OCI-M2 (cell line): ENCODE results near the gene DDN.

ENCODE experiments used
- DNase-seq: peaks from one replicate; lab custom pipeline; 2025; ENCODE audit not compliant: unreplicated experiment; lab: John Stamatoyannopoulos, UW

DDN gene

DNA sequence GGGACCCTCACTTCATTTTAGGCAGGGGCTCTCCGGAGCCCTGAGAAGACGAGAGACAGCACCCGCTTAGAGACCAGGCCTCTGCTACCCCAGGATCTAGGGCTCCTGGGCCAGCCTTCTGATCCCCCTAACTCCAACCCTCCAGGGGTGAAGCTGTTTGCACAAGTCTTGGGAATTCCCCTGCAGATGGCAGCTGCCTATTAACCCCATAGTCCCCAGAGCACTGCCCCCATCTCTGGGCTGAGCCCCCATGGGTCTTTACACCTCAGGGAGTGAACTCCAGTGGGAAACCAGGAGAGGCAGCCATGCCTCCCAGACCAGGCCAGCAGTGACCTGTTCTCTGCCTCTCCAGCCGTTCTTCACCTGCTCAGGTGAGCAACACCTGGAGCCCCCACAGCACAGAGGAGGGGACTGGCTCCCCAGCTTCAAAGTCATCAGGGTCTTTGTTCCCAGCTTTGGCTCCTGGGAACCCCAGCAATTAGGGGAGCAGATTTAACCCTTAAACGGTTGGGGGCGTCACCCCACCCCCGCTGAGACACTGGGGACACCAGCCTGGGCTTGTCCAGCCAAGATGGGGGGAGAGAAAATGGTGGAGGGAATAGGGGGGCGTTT, 29.9 kb downstream of the DDN start:
- DNase-seq, result no peak

DNA sequence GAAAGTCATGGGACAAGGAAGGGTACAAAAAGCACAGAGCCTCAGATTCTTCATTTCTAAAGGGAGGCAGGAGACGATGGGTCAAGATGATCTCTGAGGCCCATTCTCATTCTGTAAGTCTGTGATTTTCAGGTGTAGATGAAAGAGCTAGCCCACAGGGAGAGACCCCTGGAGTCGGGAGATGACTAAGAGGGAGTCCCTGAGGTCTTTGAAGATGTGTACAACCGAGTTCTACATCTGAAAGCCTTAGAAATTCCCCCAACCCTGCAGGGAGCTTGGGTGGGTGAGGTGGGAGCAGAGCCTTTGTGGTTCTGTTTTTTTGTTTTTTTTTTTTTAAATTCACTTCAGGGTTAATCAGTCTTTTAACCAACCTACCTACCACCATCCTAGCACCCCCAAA, 30.7 kb downstream of the DDN start:
- no peak for DNase-seq

DNA sequence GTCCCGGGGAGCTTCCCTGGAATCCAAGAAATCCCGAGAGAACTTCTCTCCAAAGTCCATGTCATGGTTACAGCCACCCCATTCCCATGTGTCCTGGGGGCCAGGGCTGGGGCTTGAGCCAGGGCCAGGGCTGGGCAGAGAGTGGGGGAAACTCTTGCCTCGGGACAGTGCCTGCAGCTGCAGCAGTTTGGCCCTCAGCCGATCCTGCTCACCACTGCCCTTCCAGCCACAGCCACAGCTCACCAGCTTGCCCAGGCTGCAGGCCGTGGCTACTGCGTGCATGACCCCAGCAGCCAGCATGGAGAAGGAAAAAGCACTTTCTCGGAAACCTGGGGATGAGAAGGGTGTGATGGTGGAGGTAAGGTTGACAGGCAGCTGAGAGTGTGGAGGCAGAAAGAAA, 31.2 kb downstream of the DDN start:
- DNase-seq, result no peak

DNA sequence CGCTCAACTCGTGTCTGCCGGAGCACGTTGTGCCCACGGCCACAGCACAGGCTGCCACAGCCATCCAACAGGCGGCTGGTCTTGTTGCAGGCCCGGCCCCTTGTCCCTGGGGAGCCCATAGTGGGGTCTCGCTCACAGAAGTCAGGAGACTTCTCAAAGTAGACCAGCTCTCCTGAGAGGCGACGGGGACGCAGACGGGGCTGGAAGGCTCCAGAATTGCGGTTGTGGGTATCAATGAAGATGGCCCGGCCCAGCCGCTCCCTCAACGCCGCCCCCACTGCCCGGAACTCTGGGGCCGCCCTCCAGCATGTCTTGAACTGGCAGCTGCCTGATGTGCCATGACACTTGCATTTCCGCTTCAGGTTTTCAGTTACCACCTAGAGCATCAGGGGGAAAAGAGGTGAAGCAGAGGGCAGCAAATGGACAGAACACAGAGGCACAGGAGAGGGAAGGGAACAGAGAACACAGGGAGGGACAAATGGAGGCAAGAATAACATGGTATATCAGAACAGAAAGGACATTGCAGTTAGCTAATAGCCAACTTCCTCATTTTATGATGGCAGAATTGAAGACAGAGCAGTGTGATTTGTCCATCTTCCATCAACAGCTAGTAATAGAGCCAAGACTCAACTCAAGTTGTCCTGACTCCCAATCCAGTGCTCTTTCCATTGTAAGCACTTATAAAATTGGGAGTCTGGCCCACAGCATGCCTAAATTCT, 32.8 kb downstream of the DDN start:
- no peak for DNase-seq

DNA sequence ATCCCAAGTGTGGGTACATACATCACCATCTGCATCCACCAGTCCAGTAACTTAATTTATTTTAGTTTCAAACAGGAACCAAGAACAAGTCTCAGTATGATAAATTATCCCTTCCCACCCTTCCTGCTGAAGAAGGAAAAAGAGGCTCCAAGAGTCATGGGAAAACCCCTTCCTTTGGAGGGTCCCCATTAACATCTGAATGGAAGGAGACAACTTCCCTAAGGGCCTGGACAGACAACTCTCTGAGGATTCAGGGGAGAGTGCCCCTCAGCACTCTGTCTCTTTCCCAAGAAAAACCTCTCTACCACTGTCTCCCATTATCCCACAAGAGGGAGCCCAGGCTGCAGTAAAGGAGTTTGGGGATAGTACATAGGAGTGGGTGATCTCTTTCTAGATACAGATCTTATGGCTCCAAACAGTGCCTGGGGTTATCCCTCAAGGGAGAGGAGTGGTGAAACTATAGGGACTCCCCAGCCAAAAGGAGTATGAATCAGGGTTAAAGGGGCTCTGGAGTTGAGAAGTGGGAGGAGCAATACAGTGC, 33.8 kb downstream of the DDN start:
- no peak for DNase-seq

DNA sequence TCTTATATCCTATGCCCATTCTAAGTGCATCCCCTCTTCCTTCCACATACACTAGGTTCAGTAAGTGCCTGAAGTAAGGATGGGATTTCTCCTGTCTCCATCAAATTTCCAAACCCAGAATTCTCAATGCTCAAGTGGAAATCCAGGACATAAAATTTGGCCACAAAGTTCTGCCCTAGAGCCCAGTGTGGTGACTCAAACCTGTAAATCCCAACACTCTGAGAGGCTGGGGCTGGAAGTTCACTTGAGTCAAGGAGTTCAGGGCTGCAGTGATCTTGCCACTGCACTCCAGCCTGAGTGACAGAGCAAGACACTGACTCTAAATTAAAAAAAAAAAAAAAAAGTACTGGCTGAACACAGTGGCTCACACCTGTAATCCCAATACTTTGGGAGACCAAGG, 37.4 kb downstream of the DDN start:
- DNase-seq, result no peak

DNA sequence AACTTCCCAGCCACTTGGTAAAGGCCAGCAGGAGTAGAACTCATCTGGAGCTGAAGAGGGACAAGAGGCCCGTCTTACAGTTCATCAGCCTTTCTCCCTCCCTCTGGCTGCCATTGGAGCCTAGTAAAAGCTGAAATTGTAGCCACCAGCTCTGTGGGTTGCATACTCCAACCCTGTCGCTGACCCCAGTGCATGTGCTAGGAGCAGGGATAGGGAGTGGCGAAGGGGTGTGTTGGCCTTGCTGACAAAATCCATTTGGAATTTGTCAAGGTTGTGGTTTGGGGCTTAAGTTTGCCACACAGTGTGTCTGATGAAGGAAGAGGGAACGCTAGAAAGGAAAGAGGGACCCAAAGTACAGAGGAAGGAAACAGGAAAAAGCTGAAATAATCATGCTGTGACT, 37.8 kb downstream of the DDN start:
- DNase-seq, result no peak

DNA sequence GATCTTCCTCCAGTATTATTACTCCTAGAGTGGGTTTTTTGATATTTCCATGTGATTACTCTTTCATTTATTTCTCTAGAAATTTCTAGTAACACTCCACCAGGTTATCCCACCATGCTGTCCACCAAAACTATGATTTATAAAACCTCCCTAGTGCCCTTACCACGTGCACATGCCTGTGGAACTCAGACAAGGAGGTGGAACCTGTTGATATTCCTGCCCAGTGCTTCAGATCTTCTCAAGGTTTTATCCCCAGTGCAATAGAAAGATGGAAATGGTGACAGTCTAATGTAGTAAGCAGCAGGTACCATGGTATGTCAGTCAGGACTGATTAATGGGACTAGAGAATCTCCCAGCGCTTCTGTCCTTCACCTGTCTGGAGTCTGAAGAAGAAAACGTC, 38.3 kb downstream of the DDN start:
- no peak for DNase-seq

DNA sequence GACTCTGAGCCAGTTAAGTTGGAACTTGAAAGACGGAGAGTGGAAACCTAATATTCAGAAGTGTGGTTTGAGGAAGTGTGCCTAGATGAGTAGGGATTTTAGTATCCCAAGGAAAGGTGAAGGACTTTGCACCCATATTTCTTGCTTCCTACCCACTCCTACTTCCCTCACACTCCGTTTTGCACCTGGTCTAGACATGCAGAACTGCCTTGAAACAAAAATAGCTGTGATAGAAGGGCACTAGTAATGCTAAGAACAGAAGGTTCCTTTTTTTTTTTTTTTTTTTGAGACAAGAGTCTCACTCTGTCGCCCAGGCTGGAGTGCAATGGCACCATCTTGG, 41.2 kb downstream of the DDN start:
- DNase-seq, result no peak

DNA sequence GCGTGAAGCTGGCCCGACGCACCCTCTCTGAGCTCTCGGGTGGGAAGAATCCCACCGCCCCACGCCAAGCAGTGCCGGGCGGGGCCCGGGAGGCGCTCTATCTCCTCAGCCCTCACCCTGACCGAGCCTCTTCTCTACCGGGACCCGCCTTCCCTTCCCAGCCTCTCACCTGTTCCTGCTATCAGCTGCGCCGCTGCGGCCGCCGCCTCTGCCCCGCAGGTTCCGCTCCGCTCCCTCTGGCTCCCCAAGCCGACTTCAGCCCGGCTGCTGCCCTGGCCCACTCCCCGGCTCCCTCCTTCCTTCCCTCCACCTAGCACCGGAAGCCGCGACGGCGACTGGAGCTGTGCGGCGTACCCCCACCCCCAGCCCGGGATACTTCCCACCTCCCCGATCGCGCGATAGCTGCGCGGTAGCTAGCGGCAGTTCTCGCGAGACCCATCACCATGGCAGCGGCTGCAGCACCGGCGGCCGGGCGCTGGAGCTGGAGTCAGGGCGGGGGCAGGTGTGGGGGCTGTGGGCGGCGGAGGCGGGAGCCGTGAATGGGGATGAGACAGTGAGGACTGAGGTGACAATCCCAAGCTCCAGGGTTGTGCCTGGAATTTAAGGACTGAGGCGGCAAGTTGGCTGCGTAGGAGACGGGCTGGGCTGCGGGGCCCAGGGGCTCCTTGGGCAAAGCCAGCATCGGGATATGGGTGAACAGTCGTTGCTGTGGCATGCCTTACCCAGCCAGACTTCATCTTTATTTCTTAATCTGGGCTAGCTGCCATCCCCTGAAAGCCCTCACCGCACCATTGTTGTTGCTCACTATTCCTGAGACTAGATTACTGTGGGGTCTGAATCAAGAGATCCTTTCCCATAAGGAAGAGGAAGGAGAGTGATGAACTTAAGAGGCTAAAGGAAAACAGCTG, 41.8 kb downstream of the DDN start, which contains the start of gene ARF3:
ARF3 (minus strand) TSS at position 347 of the 908 bp plus-strand sequence. CDS start 16,392 bp downstream, outside the sequence.
- no peak for DNase-seq

DNA sequence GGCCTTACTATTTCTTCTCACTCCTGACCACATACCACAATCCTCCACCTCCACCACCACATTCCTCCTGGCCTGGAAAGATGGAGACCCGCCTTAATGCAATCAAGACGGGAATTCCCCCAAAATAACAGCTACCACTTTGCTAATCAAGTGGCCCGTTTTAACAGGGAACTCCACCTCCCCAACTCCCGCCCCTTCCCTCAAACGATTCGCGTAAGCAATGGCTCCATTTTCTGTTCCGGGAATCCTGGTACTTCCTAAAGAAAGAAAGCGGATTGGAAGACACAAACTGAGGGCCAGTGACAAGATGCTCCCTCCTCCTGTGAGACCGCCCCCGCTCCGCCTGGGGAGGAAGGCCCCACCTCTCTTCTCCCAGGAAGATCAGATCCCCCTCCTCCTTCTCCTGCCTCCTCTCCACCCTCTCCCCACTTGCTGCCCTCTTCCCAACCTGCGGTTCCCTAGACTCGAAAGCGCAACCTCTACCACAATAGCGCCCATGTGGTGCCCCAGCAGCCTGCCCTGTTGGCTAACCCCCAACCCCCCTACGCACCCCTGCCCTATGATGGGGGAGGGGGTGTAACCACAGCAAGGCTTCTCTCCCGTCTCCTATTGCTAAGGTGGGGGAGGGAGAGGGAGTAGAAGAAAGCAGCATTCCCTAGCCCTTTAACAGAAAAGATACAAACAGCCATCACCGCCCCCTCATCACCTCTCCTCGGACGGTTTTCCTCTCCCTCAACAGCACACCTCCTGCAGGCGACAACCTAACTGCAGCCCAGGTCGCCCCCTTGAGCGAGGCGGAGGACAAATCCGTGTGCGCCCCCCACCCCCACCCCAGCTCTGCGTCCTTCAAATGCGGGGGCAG, 42.7 kb downstream of the DDN start:
- peak; percentile 61 for DNase-seq

DNA sequence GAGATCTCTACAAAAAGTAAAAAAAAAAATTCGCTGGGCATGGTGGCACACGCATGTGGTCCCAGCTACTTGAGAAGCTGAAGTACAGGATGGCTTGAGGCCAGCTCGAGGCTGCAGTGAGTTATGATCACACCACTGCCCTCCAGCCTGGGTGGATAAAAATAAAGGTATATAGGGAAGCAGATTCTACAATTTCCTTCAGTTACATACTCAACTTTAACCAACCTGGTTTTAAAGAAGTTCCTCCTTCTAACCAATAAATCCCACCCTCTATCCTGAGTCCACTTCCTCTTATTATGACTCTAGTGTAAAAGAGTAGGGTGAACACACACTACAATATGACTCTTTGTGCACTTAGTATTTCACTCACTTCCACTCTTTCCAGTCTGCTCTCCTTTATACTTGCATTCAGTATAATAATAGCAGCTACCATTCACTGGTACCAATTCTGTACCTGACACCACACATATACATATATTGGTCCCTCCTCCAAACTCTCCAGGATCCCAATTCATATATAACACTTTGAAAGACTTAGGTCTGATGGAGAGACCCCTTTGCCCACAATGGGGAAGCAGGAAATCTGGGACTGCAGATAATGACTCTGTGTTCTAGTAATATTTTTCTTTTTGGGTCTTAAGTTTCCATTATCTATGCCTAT, 44.2 kb downstream of the DDN start:
- no peak for DNase-seq

DNA sequence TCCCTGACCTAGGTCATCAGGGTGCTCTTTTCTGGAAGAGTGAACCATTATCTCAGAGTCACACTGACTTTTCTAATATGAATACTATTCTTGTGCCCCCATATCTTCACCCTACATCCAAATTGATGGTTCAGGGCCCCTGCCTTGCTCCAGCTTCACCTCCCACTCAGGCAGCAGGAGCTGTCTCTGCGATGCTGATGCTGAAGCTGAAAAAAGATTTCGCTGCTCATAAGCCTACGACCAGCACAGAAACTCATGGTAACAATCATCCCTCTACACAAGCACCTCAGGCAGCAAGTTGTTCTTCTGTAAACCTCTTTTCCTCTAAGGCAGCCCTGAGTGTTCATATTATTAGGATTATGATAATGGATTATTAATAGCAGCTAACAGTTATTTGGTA, 45.1 kb downstream of the DDN start:
- DNase-seq, result no peak

DNA sequence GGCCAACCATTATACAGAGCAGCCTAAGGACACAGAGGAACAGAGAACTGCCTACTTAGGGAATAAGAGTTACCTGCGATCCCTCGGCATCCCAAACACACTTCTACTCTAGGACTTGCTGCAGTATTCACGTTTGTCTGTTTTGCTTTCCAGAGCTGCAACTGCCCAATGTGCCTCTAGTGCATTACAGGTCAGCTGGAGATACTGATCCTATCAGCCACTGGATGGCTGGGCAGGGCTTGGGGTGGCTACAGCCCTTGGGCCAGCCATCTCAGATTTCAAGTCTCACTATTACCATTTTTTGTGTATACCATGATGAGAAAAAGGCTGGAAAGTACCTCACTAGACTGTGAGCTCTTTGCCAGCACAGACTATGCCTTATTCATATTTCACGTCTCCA, 46.5 kb downstream of the DDN start:
- no peak for DNase-seq

DNA sequence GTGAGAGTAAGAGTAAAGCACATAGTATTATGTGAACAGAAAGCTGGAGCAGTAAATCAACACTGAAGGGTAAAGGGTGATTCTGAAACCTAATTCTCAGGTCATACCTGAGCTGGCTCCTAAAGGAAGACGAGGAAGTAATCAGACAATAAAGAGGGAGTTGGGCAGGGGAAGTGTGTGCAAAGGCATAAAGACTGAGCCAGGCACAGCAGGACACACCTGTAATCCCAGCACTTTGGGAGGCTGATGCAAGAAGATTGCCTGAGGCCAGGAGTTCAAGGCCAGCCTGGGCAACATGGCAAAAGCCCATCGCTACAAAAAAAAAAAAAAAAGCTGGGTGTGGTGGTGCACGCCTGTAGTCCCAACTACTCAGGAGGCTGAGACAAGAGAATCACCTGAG, 51.4 kb downstream of the DDN start:
- no peak for DNase-seq

DNA sequence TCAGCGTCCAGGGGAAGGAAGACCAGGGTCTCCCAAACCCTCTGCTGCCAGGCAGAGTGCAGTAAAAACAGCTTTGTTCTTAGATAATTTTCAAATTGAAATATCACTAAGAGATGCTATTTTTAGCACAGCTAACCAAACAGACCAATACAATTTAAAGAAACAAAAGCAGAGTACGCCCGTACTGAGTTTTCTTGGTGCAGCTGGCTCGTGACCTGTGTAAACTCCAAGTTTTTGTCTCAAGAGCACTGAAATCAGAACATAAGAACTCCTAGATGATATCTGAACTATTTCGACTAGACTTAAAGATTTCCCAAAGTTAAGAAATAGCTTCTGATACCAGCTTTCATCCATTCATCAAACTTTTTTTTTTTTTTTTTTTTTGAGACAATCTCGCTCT, 52.2 kb downstream of the DDN start:
- DNase-seq, result no peak

DNA sequence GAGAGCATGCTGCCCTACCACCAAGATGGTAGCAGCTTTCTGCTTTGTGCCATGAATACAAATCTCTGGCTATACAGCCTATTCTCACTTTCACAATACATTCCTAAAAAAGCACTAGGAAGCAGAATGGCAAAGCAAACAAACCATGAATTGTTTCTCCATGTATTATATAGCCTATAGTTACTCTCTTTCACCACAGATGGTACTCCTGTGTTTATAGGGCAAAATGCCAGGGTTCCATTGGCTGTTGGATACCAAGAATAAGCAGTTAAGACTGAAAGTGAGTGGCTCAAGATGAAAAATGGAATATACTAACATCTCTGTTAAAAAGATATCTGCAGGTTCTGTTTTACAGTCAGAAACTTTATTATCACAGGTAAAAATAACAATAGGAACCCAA, 53.0 kb downstream of the DDN start:
- no peak for DNase-seq
